ENCODE data around the gene SDCCAG8.

The SDCCAG8 gene

GRCh38 chr1:243420946-243421685, 165.3 kb downstream of the SDCCAG8 start:
- DNase-seq (ENCODE audit: low read depth), result no peak

GRCh38 chr1:243421784-243422183, 165.9 kb downstream of the SDCCAG8 start:
- DNase-seq (ENCODE audit: low read depth), result peak; percentile 89

DNA sequence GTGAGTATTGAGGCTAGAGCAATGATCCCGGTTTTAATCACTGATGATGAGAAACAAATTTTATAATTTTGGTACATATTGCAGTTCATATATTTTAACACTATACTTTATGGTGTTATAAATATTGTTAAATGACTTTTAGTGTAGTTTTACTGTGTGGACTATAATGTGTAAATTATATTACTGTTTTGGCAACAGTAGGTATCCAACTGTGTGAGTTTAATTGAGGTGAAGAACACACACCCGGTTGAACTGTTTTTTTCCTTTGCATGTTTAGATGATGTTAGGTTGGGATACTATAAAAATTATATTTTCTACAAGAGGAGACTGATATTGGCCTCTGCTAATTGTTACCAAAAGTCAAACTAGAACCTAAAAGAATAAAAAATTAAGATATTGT, 166.5 kb downstream of the SDCCAG8 start:
- DNase-seq (ENCODE audit: low read depth), result no peak

GRCh38 chr1:243428084-243428483, 172.2 kb downstream of the SDCCAG8 start:
- no peak for DNase-seq (ENCODE audit: low read depth)

- no peak for DNase-seq (ENCODE audit: low read depth)
Observed at GRCh38 chr1:243428617-243429342, 172.9 kb downstream of the SDCCAG8 start.

DNA sequence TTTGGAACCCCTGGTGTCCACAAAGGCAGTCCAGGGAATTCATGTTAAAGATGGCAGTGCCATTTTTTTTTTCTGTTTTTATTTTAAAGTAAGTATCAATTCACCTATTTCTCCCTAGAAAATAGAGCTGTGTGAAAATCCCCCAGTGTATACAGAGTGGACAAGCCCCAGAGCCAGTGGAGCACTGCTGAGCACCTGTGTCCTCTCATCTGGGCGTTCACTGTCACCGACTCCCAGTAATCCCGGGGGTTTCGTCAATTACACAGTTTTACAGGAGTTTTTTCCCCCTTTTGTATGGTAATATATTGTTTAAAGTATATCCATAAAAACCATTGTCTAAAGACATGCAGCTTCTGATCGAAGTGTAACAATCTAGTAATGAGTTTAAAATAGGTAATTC, 175.8 kb downstream of the SDCCAG8 start:
- DNase-seq (ENCODE audit: low read depth), result no peak

- DNase-seq (ENCODE audit: low read depth), result no peak
Observed at GRCh38 chr1:243432136-243432535, 176.3 kb downstream of the SDCCAG8 start.

GRCh38 chr1:243433737-243434370, 178.0 kb downstream of the SDCCAG8 start:
- peak; percentile 59 for DNase-seq (ENCODE audit: low read depth)

DNA sequence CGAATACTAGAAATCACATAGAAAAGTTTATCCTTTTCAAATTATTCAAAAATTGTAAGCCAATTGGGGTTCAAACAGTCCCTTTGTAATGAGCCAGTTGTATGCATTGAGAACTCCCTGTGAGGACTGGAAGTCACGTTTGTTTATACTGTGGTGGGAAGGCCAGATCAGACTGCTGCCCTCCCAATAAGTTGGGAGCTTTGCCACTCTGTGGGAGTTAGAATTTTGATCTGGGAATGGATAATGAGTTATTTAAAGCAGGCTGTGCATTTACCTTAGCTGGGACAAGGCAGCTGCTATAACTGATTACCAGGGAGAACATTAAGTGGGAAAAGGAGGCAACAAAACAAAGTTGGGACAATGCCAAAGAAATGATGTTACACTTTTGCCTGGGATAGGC, 178.8 kb downstream of the SDCCAG8 start:
- DNase-seq (ENCODE audit: low read depth), result no peak

DNA sequence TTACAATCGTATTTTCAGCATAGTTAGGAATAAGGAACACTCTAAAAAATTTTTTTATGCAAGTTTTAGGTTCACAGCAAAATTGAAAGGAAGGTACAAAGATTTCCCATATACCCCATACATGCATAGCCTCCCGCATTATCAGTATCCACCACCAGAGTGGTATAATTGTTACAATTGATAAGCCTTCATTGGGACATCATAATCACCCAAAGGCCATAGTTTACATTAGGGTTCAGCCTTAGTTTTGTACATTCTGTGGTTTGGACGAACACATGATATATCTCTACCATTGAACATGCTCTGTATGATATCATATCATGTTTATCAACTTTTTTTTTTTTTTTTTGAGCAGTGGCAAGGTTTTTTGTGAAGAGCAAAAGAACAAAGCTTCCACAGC, 180.0 kb downstream of the SDCCAG8 start:
- DNase-seq (ENCODE audit: low read depth), result no peak

GRCh38 chr1:243438146-243438545, 182.3 kb downstream of the SDCCAG8 start:
- no peak for DNase-seq (ENCODE audit: low read depth)

- peak; percentile 59 for DNase-seq (ENCODE audit: low read depth)
Observed at GRCh38 chr1:243438815-243439214, 183.0 kb downstream of the SDCCAG8 start.

DNA sequence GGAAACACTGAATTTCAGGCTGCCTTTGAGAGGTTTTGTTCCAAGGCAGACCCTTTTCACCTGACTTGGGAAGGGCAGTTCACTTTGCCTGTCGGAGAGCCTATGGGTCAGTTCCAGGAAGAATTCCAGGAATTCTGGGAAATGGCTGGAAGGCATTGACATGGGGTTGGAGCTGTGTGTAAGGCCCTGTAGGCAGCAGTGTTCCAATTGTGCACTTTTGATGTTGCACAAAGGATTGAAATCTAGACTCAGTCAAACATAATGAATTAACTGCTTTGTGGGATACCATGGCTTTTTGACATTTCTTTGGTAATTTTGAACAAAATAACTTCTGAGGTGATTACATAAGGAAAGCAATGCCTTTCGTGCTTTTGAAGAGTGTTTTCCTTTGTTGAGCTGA, 184.6 kb downstream of the SDCCAG8 start:
- no peak for DNase-seq (ENCODE audit: low read depth)

DNA sequence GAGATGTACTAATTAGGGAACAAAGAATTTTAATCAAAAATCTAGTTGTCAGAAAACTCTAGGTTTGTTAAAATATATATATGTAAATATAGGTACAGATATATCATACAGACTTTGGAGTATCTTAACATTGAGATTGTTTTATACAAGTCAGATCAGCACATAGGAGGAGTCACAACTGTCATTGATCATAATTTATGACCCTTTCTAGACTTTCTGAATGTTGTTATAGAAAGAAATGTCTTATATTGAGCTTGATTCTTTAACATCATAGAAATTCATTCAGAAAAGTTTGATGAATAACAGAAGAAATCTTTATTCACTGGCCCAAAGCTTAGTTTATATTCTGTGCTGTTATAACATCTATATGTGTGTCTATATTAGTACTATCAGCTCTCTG, 185.8 kb downstream of the SDCCAG8 start:
- no peak for DNase-seq (ENCODE audit: low read depth)

GRCh38 chr1:243443557-243443956, 187.7 kb downstream of the SDCCAG8 start:
- DNase-seq (ENCODE audit: low read depth), result no peak

DNA sequence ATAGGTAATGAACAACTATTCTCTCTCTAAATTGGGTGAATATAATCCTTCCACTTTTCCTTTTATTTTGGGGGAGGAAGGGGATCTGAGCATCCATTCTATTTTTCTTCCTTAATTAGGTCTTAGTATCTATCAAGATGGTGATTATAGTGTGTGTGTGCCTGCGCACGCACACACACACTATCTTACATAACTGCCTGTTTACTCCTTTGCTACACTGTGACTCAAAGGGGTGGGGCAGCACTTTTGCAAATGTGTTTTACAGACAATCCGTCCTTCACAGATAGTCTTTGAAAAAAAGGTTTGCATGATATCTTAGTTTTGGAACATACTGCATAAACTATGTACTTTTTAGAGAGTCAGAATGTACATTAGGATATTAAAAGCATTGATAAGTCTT, 191.5 kb downstream of the SDCCAG8 start:
- peak; percentile 78 for DNase-seq (ENCODE audit: low read depth)

DNA sequence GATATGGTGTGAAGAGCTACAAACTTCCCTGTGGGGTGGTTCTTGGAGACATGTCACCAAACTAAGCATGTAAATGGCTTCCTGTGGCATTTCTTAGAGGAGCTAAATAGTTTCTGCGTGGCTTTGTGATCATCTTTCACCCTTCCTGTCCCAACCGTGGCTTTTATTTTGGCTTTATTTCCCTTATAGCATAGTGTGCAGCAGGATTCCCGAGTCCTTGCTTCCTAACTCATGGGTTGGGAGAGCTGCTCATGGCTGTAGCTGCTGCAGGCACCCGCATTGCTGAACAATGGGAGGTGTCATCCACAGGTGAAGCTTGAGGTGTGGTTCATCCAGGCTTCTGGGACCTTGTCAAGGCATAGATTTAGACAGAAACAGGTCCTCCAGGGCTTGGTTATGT, 192.0 kb downstream of the SDCCAG8 start:
- no peak for DNase-seq (ENCODE audit: low read depth)

DNA sequence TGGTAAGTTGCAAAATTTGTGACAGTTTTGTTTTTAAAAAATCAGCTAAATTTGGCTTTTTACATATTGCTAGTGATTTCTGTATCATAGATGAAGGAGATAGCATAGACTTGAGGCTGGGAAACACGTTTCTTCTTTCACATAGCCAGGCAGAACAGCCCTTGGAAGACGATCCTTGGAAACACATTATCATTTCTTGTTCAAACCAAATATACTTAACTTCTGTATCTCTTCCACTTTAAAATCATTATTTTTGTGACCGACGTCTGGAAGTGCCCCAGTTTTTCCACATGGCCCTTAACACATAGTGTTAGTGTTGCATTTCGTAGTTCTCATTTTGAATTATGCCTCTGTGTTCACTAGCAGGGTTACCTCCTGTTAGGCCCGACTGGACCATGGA, 193.5 kb downstream of the SDCCAG8 start:
- DNase-seq (ENCODE audit: low read depth), result no peak

GRCh38 chr1:243452092-243452491, 196.3 kb downstream of the SDCCAG8 start:
- no peak for DNase-seq (ENCODE audit: low read depth)

GRCh38 chr1:243454328-243454997, 198.6 kb downstream of the SDCCAG8 start:
- no peak for DNase-seq (ENCODE audit: low read depth)

DNA sequence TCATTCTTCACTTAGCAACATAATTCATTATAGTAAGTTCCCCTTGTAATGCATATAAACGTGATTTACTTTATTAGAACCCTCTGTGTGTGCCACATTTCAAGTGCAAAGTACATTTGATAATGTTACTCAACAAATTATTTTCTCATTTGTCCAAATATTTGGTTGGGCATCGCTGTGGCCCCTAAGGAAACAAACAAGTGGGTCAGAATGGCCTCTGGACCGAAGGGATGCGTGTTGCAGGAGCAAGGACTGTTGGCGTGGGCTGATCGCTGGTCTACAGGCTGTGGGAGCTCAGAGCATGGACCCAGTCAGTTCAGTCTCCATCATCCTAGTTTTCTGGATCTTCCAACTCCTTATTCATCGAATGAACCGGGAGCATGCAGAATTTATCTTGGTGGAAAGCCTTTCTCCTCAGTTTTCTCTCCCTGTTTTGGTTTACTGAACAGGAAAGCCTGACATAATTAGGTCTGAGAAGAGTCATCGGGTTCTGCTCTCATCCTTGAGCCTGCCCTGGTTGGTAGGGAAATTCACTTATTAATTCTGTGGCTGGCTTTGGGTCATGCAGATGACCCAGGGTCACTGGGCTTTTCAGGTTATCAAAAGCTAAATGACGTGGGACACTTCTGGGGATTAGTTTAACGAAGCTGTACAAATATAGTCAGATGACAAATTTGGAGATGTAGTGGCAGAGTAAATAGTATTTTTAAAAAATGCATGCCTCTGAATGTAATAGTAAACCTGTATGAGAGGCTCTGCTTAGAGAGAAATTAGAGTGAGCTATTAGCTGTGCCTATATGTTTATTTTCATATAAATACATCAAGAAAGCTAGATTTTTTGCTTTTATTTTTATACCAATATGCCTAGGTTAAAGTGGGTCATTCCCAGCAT, 200.2 kb downstream of the SDCCAG8 start:
- DNase-seq (ENCODE audit: low read depth), result no peak
